ENCODE measurements around the gene BANP.
"Not testable (repeated sequence)": the region's sequence is repeated elsewhere in the genome, so short reads cannot be mapped to it uniquely, and the experiment has no call there.

BANP gene

DNA sequence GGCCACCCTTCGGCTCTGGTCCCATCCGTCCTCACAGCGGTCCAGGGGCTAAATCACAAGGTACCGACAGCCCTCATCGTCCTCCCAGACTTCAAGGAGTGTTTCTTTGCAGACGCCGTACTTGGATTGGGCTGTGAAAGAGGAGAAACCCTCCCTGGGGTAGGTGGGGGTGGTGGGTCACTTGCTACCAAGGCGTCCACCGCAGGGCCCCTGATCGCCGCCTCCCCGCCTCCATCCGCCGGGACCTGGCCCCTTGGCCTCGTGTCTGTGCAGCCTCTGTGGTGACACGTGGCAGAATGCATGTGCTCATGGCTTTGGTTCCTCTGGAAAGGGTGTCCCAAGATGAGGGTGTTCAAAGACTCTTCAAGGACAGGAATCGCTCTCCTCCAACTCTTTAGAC, 151.4 kb downstream of the BANP start:
- no peak overlapping the region for H3K4me2 ChIP-seq (ENCODE audit: low read length)
- DNase-seq, result no peak
- H3K27ac ChIP-seq (ENCODE audit: low read depth, low read length), result no peak overlapping the region
- no peak overlapping the region for H2BK5ac ChIP-seq (ENCODE audit: low read depth, low read length, poor library complexity)
- H4K12ac ChIP-seq (ENCODE audit: low read depth, low read length), result no peak overlapping the region
- no peaks in the 10 kb centered on the region for H3K79me2 ChIP-seq (ENCODE audit: control insufficient read depth, insufficient read depth, low read length, poor library complexity)
- peaks cover 9% of the 10 kb centered on the region for H3K9me3 ChIP-seq (ENCODE audit: insufficient read depth, low read depth, low read length)
- no peak overlapping the region for H4K8ac ChIP-seq (ENCODE audit: low read depth, low read length)
- H3K4me3 ChIP-seq (ENCODE audit: low read depth, low read length), result no peak overlapping the region
- H4K91ac ChIP-seq (ENCODE audit: low read depth, low read length), result no peak overlapping the region
- peaks cover 1% of the 10 kb centered on the region for H3K79me1 ChIP-seq (ENCODE audit: low read length)
- no peak overlapping the region for H2AK5ac ChIP-seq (ENCODE audit: low read length)
- no peak overlapping the region for H3K23ac ChIP-seq (ENCODE audit: low read length)
- H3K36me3 ChIP-seq (ENCODE audit: control insufficient read depth in 1 of 2, insufficient read depth in 2 of 2, low read length in 2 of 2), result no peaks in the 10 kb centered on the region
- H2BK12ac ChIP-seq (ENCODE audit: low read length), result no peak overlapping the region
- no peaks in the 10 kb centered on the region for H3K27me3 ChIP-seq (ENCODE audit: insufficient read depth, low read length)
- no peak overlapping the region for H2AFZ ChIP-seq (ENCODE audit: insufficient read depth, low read length, poor library complexity)
- H3K9ac ChIP-seq (ENCODE audit: low read length), result no peak overlapping the region
- H2BK120ac ChIP-seq (ENCODE audit: insufficient read depth, low read length, poor library complexity), result no peak overlapping the region
- no peak overlapping the region for H3K4ac ChIP-seq (ENCODE audit: low read depth, low read length)
- peaks cover 4 to 7% of the 10 kb centered on the region in 2 experiments for H3K4me1 ChIP-seq (ENCODE audit: control insufficient read depth in 1 of 2, insufficient read depth in 2 of 2, low read length in 2 of 2)
- no CpG with 5 or more reads among the region's 17 CpGs for WGBS (ENCODE audit: extremely low coverage, insufficient coverage, insufficient read length)
- H3K18ac ChIP-seq (ENCODE audit: low read length), result no peak overlapping the region
- H3K14ac ChIP-seq (ENCODE audit: low read length), result no peak overlapping the region

DNA sequence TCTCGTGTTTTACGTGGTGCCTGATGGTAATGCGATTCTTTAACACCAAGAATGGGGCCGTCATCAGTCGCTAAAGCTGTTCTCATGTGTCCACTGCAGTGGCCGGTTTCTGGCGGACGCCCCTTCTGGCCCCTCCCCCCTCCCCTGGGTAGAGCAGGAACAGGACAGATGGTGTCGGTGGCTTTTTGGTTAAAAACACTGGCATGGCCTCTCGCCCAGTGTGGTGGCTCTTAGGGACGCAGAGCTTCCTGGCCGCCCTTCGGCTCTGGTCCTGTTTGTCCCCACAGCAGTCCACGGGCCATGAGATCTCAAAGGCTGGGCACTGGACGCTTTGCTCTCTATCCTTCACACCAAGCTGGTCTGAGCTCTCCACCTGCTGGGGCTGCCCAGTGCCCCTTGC, 151.8 kb downstream of the BANP start:
- Histone ChIP-seq H3K79me1 (ENCODE audit: low read length) (peaks cover 1% of the 10 kb centered on the region), H3K9ac (ENCODE audit: low read length) (no peak overlapping the region), H3K4ac (ENCODE audit: low read depth, low read length) (no peak overlapping the region), H3K4me1 (ENCODE audit: control insufficient read depth in 1 of 2, insufficient read depth in 2 of 2, low read length in 2 of 2) (peaks cover 4 to 7% of the 10 kb centered on the region in 2 experiments), H2BK5ac (ENCODE audit: low read depth, low read length, poor library complexity) (no peak overlapping the region), H3K27me3 (ENCODE audit: insufficient read depth, low read length) (no peaks in the 10 kb centered on the region), H2BK12ac (ENCODE audit: low read length) (no peak overlapping the region), H3K4me3 (ENCODE audit: low read depth, low read length) (no peak overlapping the region), H4K91ac (ENCODE audit: low read depth, low read length) (no peak overlapping the region), H2AFZ (ENCODE audit: insufficient read depth, low read length, poor library complexity) (no peak overlapping the region), H4K12ac (ENCODE audit: low read depth, low read length) (no peak overlapping the region), H2BK120ac (ENCODE audit: insufficient read depth, low read length, poor library complexity) (no peak overlapping the region), H3K18ac (ENCODE audit: low read length) (no peak overlapping the region), H3K36me3 (ENCODE audit: control insufficient read depth in 1 of 2, insufficient read depth in 2 of 2, low read length in 2 of 2) (no peaks in the 10 kb centered on the region), H3K27ac (ENCODE audit: low read depth, low read length) (no peak overlapping the region), H3K14ac (ENCODE audit: low read length) (no peak overlapping the region), H3K9me3 (ENCODE audit: insufficient read depth, low read depth, low read length) (peaks cover 10% of the 10 kb centered on the region), H3K4me2 (ENCODE audit: low read length) (no peak overlapping the region), H3K79me2 (ENCODE audit: control insufficient read depth, insufficient read depth, low read length, poor library complexity) (no peaks in the 10 kb centered on the region), H3K23ac (ENCODE audit: low read length) (no peak overlapping the region), H4K8ac (ENCODE audit: low read depth, low read length) (no peak overlapping the region), H2AK5ac (ENCODE audit: low read length) (no peak overlapping the region)
- no CpG with 5 or more reads among the region's 15 CpGs for WGBS (ENCODE audit: extremely low coverage, insufficient coverage, insufficient read length)
- no peak for DNase-seq

DNA sequence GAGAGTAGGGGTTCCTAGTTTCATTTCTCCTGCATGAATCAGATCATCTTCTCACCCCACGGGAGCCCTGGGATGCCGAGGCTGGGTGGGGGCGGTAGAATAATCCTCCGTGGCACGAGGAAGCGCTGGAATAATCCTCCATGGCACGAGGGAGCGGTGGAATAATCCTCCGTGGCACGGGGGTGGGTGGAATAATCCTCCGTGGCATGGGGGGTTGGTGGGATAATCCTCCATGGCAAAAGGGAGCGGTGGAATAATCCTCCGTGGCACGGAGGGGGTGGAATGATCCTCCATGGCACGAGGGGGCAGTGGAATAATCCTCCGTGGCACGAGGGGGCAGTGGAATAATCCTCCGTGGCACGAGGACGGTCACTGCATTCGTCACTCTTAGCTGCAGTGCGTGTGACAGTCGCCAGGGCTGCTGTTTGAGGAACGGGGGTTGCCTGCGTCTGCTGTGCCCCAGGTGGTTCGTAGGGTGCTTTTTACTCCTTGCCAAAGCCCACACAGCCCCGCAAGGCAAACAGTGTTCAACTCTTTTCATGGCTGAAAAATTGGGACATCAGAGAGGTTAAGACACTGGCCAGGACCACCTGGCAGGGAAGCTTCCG, 152.5 kb downstream of the BANP start:
- H3K79me2 ChIP-seq (ENCODE audit: control insufficient read depth, insufficient read depth, low read length, poor library complexity), result no peaks in the 10 kb centered on the region
- no peak overlapping the region for H3K14ac ChIP-seq (ENCODE audit: low read length)
- peaks cover 4 to 7% of the 10 kb centered on the region in 2 experiments for H3K4me1 ChIP-seq (ENCODE audit: control insufficient read depth in 1 of 2, insufficient read depth in 2 of 2, low read length in 2 of 2)
- WGBS (ENCODE audit: extremely low coverage, insufficient coverage, insufficient read length), result no CpG with 5 or more reads among the region's 28 CpGs
- no peak overlapping the region for H3K18ac ChIP-seq (ENCODE audit: low read length)
- H3K79me1 ChIP-seq (ENCODE audit: low read length), result peaks cover 1% of the 10 kb centered on the region
- peaks cover 7% of the 10 kb centered on the region for H3K9me3 ChIP-seq (ENCODE audit: insufficient read depth, low read depth, low read length)
- H3K27ac ChIP-seq (ENCODE audit: low read depth, low read length), result no peak overlapping the region
- H3K4ac ChIP-seq (ENCODE audit: low read depth, low read length), result no peak overlapping the region
- H3K36me3 ChIP-seq (ENCODE audit: control insufficient read depth in 1 of 2, insufficient read depth in 2 of 2, low read length in 2 of 2), result no peaks in the 10 kb centered on the region
- H3K9ac ChIP-seq (ENCODE audit: low read length), result no peak overlapping the region
- H3K4me2 ChIP-seq (ENCODE audit: low read length), result no peak overlapping the region
- H4K91ac ChIP-seq (ENCODE audit: low read depth, low read length), result no peak overlapping the region
- no peak overlapping the region for H2AK5ac ChIP-seq (ENCODE audit: low read length)
- H2BK5ac ChIP-seq (ENCODE audit: low read depth, low read length, poor library complexity), result no peak overlapping the region
- H3K27me3 ChIP-seq (ENCODE audit: insufficient read depth, low read length), result no peaks in the 10 kb centered on the region
- H2BK120ac ChIP-seq (ENCODE audit: insufficient read depth, low read length, poor library complexity), result no peak overlapping the region
- H4K12ac ChIP-seq (ENCODE audit: low read depth, low read length), result no peak overlapping the region
- no peak overlapping the region for H2AFZ ChIP-seq (ENCODE audit: insufficient read depth, low read length, poor library complexity)
- DNase-seq, result no peak
- H3K23ac ChIP-seq (ENCODE audit: low read length), result no peak overlapping the region
- no peak overlapping the region for H4K8ac ChIP-seq (ENCODE audit: low read depth, low read length)
- no peak overlapping the region for H3K4me3 ChIP-seq (ENCODE audit: low read depth, low read length)
- no peak overlapping the region for H2BK12ac ChIP-seq (ENCODE audit: low read length)

DNA sequence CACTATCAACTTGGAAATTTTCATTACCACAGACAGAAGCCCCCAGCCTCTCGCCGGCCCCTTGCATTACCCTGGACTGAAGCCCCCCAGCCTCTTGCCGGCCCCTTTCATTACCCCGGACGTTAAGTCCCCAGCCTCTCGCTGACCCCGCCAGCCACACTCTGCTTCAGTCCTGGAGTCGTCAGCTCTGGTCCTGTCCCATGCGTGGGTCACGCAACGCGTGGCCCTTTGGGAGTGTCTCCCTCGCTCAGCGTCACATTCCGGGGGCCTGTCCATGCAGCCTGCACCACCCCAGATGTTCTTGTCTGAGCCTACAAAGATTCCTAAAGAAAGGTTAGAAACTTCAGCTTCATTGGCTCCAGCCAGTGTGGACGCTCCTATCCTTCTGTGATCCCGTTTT, 153.1 kb downstream of the BANP start:
- not testable (repeated sequence) for H2AFZ ChIP-seq (ENCODE audit: insufficient read depth, low read length, poor library complexity); H3K27ac ChIP-seq (ENCODE audit: low read depth, low read length); H2BK120ac ChIP-seq (ENCODE audit: insufficient read depth, low read length, poor library complexity); H3K4ac ChIP-seq (ENCODE audit: low read depth, low read length); H3K27me3 ChIP-seq (ENCODE audit: insufficient read depth, low read length); H4K91ac ChIP-seq (ENCODE audit: low read depth, low read length); H3K4me2 ChIP-seq (ENCODE audit: low read length); H3K9me3 ChIP-seq (ENCODE audit: insufficient read depth, low read depth, low read length); H3K79me1 ChIP-seq (ENCODE audit: low read length); H3K18ac ChIP-seq (ENCODE audit: low read length); H2BK12ac ChIP-seq (ENCODE audit: low read length); H2AK5ac ChIP-seq (ENCODE audit: low read length); H3K9ac ChIP-seq (ENCODE audit: low read length); H3K23ac ChIP-seq (ENCODE audit: low read length); H3K79me2 ChIP-seq (ENCODE audit: control insufficient read depth, insufficient read depth, low read length, poor library complexity); H3K14ac ChIP-seq (ENCODE audit: low read length); H3K36me3 ChIP-seq (ENCODE audit: control insufficient read depth in 1 of 2, insufficient read depth in 2 of 2, low read length in 2 of 2); H3K4me1 ChIP-seq (ENCODE audit: control insufficient read depth in 1 of 2, insufficient read depth in 2 of 2, low read length in 2 of 2); H4K8ac ChIP-seq (ENCODE audit: low read depth, low read length); DNase-seq; H3K4me3 ChIP-seq (ENCODE audit: low read depth, low read length); H4K12ac ChIP-seq (ENCODE audit: low read depth, low read length); H2BK5ac ChIP-seq (ENCODE audit: low read depth, low read length, poor library complexity)
- WGBS (ENCODE audit: extremely low coverage, insufficient coverage, insufficient read length), result no CpG with 5 or more reads among the region's 17 CpGs

Measured in trophoblast cell (in vitro differentiated cells and primary cell).